GM12878 (cell line): Measurements from ENCODE around the gene IL27RA. TPM values are rescaled to one million over a fixed set of nuclear protein-coding genes. Genes with fewer than 3 reads are reported as not detected.

Experiments used
- CHD1 ChIP-seq: IDR thresholded peaks from 2 replicates; pipeline ENCODE4 v1.6.1; 2012; ENCODE audit warnings: low read depth, low read length, improper control_type of control experiment
- E2F4 ChIP-seq: IDR thresholded peaks from 2 replicates; pipeline ENCODE4 v1.6.1; 2012; ENCODE audit warnings: low read depth, low read length, improper control_type of control experiment
- HDGF ChIP-seq: fragments of 450-650 bp; IDR thresholded peaks from 2 replicates; pipeline ENCODE4 v1.6.1; 2016; ENCODE audit warnings: antibody characterized with exemption
- NFXL1 ChIP-seq: fragments of 450-650 bp; IDR thresholded peaks from 2 replicates; pipeline ENCODE4 v1.6.1; 2017; ENCODE audit warnings: antibody characterized with exemption, mild to moderate bottlenecking, borderline replicate concordance
- NR2C1 ChIP-seq: fragments of 450-650 bp; IDR thresholded peaks from 2 replicates; pipeline ENCODE4 v1.6.1; 2017; ENCODE audit warnings: antibody characterized with exemption, mild to moderate bottlenecking, moderate library complexity
- PBX3 ChIP-seq: IDR thresholded peaks from 2 replicates; pipeline ENCODE4 v1.6.1; 2011; ENCODE audit warnings: mild to moderate bottlenecking, low read depth, low read length, moderate library complexity; ENCODE audit not compliant: insufficient replicate concordance
- SMAD5 ChIP-seq: IDR thresholded peaks from 2 replicates; pipeline ENCODE4 v1.6.1; 2016; ENCODE audit warnings: antibody characterized with exemption, low read depth
- STAT3 ChIP-seq: IDR thresholded peaks from 2 replicates; pipeline ENCODE4 v1.6.1; 2011; ENCODE audit warnings: low read depth, low read length, improper control_type of control experiment
- USF1 ChIP-seq: IDR thresholded peaks from 2 replicates; pipeline ENCODE4 v1.6.1; 2011; ENCODE audit warnings: borderline replicate concordance, low read depth, mild to moderate bottlenecking, moderate library complexity, mixed read lengths, low read length; ENCODE audit not compliant: insufficient read depth; ENCODE audit errors: extremely low read length
- ZNF274 ChIP-seq: IDR thresholded peaks from one replicate; pipeline ENCODE4 v1.8.0; 2011; ENCODE audit not compliant: insufficient read length, insufficient read depth
- ZNF592 ChIP-seq: fragments of 450-650 bp; IDR thresholded peaks from 2 replicates; pipeline ENCODE4 v1.6.1; 2017; ENCODE audit warnings: mild to moderate bottlenecking, moderate library complexity
- polyA plus RNA-seq, 11 experiments: library from polyadenylated mRNA; depleted of rRNA in 4 of 11; unstranded in 6 of 11; stranded (reverse) in 5 of 11; fragments of >200 nt; fragmentation: Nextera tagmentation in 4 of 11; fragmentation: Illumina TruSeq in 1 of 11; extraction: Ambion mirVana in 4 of 11; extraction: Trizol in 1 of 11; gene quantifications; 1 replicate in 1 of 11; 2 replicates in 10 of 11; pipeline versions ENCODE4 v1.2.1 to v1.2.3, GENCODE V29; 2011 to 2016; ENCODE audit warnings: inconsistent platforms in 2 of 11, missing spikeins in 2 of 11, low read depth in 1 of 11
- total RNA-seq, 4 experiments: library from RNA; depleted of rRNA in 3 of 4; stranded (reverse); fragments of >200 nt in 3 of 4; fragmentation: Illumina TruSeq in 1 of 4; extraction: Trizol in 1 of 4; gene quantifications; 2 replicates each; pipeline versions ENCODE4 v1.2.1 to v1.2.3, GENCODE V29; 2013 to 2021
- TF ChIP-seq, protein P1 (sequence below): IDR thresholded peaks from 2 replicates; pipeline ENCODE4 v1.6.1; 2012; ENCODE audit warnings: mild to moderate bottlenecking, low read depth, low read length
- TF ChIP-seq, protein P2 (sequence below): fragments of 450-650 bp; formaldehyde crosslinking; IDR thresholded peaks from 2 replicates; pipeline ENCODE4 v1.5.0; 2022; ENCODE audit warnings: mild to moderate bottlenecking, missing genetic modification characterization

IL27RA gene
- total and polyA plus RNA-seq, 10 of the 15 experiments (the other 5 are each of a cell fraction or from before 2014, with no cell fraction given), result 8.4 to 63.5 (median 41.2) TPM

DNA sequence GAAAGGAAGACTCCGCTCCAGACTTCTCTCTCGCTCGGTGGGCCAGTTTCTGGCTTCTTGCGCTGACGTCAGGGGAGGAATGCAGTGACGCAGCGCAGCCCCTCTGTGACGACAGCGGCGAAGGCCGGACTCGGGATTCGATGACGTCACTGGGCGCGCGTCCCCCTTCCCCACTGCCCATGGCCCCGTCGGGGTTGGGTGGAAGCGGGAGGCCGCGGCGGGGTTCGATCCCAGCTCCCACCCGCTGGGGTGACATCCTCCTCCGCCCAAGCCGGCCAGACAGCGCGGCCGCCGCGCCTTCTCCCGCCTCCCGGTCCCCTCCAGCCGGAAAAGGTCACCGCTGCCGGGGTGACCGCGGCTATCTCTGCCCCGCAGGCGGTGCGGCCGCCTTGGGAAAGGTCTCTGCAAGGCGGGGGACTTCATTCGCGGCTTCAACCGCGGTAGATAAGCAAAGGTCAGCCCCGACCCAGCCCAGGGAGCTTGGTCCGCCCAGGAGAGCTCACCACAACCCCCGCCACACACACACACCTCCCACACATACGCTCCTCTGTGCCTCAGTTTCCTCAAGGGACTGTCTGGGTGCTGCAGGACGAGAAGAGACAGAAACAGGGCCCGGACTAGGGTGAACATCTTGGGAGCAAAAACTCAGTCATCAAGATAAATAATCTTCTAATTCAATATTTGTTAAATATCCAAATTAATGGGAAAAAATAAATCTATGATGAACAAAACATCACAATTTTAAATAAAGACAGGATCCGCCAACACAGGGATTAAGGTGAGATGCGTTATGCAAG is 24.6 kb upstream of the IL27RA start (continued):
- TF ChIP-seq, protein P1, sequence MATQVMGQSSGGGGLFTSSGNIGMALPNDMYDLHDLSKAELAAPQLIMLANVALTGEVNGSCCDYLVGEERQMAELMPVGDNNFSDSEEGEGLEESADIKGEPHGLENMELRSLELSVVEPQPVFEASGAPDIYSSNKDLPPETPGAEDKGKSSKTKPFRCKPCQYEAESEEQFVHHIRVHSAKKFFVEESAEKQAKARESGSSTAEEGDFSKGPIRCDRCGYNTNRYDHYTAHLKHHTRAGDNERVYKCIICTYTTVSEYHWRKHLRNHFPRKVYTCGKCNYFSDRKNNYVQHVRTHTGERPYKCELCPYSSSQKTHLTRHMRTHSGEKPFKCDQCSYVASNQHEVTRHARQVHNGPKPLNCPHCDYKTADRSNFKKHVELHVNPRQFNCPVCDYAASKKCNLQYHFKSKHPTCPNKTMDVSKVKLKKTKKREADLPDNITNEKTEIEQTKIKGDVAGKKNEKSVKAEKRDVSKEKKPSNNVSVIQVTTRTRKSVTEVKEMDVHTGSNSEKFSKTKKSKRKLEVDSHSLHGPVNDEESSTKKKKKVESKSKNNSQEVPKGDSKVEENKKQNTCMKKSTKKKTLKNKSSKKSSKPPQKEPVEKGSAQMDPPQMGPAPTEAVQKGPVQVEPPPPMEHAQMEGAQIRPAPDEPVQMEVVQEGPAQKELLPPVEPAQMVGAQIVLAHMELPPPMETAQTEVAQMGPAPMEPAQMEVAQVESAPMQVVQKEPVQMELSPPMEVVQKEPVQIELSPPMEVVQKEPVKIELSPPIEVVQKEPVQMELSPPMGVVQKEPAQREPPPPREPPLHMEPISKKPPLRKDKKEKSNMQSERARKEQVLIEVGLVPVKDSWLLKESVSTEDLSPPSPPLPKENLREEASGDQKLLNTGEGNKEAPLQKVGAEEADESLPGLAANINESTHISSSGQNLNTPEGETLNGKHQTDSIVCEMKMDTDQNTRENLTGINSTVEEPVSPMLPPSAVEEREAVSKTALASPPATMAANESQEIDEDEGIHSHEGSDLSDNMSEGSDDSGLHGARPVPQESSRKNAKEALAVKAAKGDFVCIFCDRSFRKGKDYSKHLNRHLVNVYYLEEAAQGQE, result no peak
- TF ChIP-seq SMAD5, result no peak
- no peak for TF ChIP-seq NR2C1
- TF ChIP-seq, protein P2, sequence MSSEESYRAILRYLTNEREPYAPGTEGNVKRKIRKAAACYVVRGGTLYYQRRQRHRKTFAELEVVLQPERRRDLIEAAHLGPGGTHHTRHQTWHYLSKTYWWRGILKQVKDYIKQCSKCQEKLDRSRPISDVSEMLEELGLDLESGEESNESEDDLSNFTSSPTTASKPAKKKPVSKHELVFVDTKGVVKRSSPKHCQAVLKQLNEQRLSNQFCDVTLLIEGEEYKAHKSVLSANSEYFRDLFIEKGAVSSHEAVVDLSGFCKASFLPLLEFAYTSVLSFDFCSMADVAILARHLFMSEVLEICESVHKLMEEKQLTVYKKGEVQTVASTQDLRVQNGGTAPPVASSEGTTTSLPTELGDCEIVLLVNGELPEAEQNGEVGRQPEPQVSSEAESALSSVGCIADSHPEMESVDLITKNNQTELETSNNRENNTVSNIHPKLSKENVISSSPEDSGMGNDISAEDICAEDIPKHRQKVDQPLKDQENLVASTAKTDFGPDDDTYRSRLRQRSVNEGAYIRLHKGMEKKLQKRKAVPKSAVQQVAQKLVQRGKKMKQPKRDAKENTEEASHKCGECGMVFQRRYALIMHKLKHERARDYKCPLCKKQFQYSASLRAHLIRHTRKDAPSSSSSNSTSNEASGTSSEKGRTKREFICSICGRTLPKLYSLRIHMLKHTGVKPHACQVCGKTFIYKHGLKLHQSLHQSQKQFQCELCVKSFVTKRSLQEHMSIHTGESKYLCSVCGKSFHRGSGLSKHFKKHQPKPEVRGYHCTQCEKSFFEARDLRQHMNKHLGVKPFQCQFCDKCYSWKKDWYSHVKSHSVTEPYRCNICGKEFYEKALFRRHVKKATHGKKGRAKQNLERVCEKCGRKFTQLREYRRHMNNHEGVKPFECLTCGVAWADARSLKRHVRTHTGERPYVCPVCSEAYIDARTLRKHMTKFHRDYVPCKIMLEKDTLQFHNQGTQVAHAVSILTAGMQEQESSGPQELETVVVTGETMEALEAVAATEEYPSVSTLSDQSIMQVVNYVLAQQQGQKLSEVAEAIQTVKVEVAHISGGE (CRISPR knock-in tag), result peak; percentile 38
- TF ChIP-seq HDGF, result no peak; the same call in 1 of the 2 replicates
- TF ChIP-seq ZNF592, result peak; percentile 66; the same call in 1 of the 2 replicates
- peak; percentile 37; the same call in 1 of the 2 replicates for TF ChIP-seq STAT3
- TF ChIP-seq NFXL1, result no peak
- TF ChIP-seq ZNF274, result no peak
- no peak for TF ChIP-seq USF1
- no peak for TF ChIP-seq PBX3
- no peak for TF ChIP-seq E2F4
- no peak; the same call in 1 of the 2 replicates for TF ChIP-seq CHD1
